GM12891 (cell line): ENCODE results near the gene THBD.

Experiments used
- POLR2A ChIP-seq: IDR thresholded peaks from 2 replicates; pipeline ENCODE4 v1.6.1; 2011; ENCODE audit warnings: low read depth, low read length, control low read depth
- SPI1 ChIP-seq: IDR thresholded peaks from 2 replicates; pipeline ENCODE4 v1.6.1; 2011; ENCODE audit warnings: low read depth, low read length, control low read depth
- TAF1 ChIP-seq: IDR thresholded peaks from 2 replicates; pipeline ENCODE4 v1.6.1; 2011; ENCODE audit warnings: low read depth, low read length, control low read depth

DNA sequence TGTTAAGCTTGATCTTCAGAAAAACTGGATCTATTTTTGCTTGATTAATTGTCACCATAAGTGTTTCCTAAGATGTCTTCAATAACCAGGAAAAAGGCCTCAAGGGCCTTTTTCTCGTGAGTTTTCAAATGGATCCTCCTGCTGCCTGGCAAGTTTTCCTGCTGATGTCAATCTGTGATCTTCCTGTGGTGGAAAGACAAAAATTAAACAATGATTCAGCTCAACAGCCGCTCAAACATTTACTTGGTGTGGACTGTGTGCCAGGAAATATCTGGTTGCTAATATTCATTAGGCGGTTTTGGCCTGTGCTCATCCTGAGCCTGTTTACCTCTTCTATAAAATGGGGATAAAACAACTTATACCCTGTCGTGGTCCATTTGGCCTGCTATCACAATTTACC lies 49.7 kb downstream of the THBD start:
- TF ChIP-seq POLR2A (no peak), SPI1 (no peak), TAF1 (no peak)
